Esophagus squamous epithelium (tissue), 5 donors: ENCODE results near the gene DCTN2. TPM values are rescaled to one million over a fixed set of nuclear protein-coding genes. Genes with fewer than 3 reads are reported as not detected.
"Not testable (repeated sequence)": the region's sequence is repeated elsewhere in the genome, so short reads cannot be mapped to it uniquely, and the experiment has no call there.

ENCODE experiments used
- DNase-seq: peaks from one replicate; lab custom pipeline; 2025; lab: John Stamatoyannopoulos, UW
- H3K27ac ChIP-seq, 4 donors: fragments of 200-600 bp; sonication (generic); one replicate each; pipeline ENCODE4 v1.5.1; 2016 to 2019; ENCODE audit warnings: mild to moderate bottlenecking in 1 of 4
- H3K27me3 ChIP-seq, 4 donors: fragments of 200-600 bp; sonication (generic); 1 replicate in 3 of 4; 2 replicates in 1 of 4; pipeline versions ENCODE4 v1.5.1 to v1.6.0; 2017 to 2021; ENCODE audit warnings: antibody characterized with exemption in 1 of 4
- H3K36me3 ChIP-seq, 3 donors: fragments of 200-600 bp; sonication (generic); one replicate each; pipeline ENCODE4 v1.5.1; 2016 to 2019
- H3K4me1 ChIP-seq, 3 donors: fragments of 200-600 bp; sonication (generic); one replicate each; pipeline ENCODE4 v1.5.1; 2017 to 2019
- H3K4me3 ChIP-seq, 4 donors: fragments of 200-600 bp; sonication (generic); 1 replicate in 3 of 4; 2 replicates in 1 of 4; pipeline ENCODE4 v1.5.1; 2016 to 2019; ENCODE audit warnings: mild to moderate bottlenecking in 2 of 4, moderate library complexity in 1 of 4
- H3K9me3 ChIP-seq, 3 donors: fragments of 200-600 bp; sonication (generic); one replicate each; pipeline ENCODE4 v1.5.1; 2016 to 2019
- POLR2A ChIP-seq, 4 donors: fragments of 450-650 bp; IDR thresholded peaks; one replicate each; pipeline ENCODE4 v1.6.1; 2017; ENCODE audit warnings: antibody characterized with exemption in 4 of 4, mild to moderate bottlenecking in 4 of 4, moderate library complexity in 3 of 4
- WGBS, 2 donors: methylation state at CpG; one replicate each; pipeline ENCODE4 v1.1.5; 2018; 5-methylcytosine and 5-hydroxymethylcytosine counted together
- intact Hi-C: fragments of 100-400 bp; cut with DNase I; formaldehyde crosslinking; loops from one replicate; pipeline ENCODE4 v1.15.0; 2022
- total RNA-seq, 4 donors: library from RNA; depleted of rRNA; stranded (reverse); fragments of >200 nt; gene quantifications; one replicate each; pipeline ENCODE4 v1.1.0, GENCODE V29; 2016
- TF ChIP-seq, protein P1 (sequence below), 6 experiments: fragments of 450-650 bp in 4 of 6; fragments of 200-600 bp in 2 of 6; sonication (generic) in 2 of 6; IDR thresholded peaks; one replicate each; pipeline ENCODE4 v1.5.1; 2016 to 2019; ENCODE audit warnings: antibody characterized with exemption in 6 of 6, mild to moderate bottlenecking in 4 of 6, moderate library complexity in 4 of 6
- donor health status: DM: yes; HTN: yes; CAD: no.

The DCTN2 gene
- total RNA-seq, 4 donors from 2014 or later = 122 to 175 (median 159) TPM

DNA sequence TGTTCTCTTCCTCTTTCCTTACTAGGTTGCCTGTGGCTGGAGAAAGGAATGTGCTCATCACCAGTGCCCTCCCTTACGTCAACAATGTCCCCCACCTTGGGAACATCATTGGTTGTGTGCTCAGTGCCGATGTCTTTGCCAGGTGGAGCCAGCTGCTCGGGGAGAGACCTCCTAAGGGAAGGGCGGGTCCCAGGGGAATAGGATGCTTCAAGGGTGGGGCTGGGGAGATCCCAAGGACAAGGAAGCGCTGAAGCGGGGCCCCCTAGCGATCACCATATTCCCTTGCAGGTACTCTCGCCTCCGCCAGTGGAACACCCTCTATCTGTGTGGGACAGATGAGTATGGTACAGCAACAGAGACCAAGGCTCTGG is 48.9 kb downstream of the DCTN2 start:
- Histone ChIP-seq H3K27ac (no peak overlapping the region), H3K9me3 (no peaks in the 10 kb centered on the region), H3K4me3 (no peak overlapping the region), H3K36me3 (peaks cover 28 to 90% (median 35%) of the 10 kb centered on the region in 3 donors), H3K27me3 (no peaks in the 10 kb centered on the region), H3K4me1 (no peaks in the 10 kb centered on the region)
- TF ChIP-seq POLR2A (IDR thresholded peaks at IDR 0.05) = no peak
- TF ChIP-seq, protein P1, sequence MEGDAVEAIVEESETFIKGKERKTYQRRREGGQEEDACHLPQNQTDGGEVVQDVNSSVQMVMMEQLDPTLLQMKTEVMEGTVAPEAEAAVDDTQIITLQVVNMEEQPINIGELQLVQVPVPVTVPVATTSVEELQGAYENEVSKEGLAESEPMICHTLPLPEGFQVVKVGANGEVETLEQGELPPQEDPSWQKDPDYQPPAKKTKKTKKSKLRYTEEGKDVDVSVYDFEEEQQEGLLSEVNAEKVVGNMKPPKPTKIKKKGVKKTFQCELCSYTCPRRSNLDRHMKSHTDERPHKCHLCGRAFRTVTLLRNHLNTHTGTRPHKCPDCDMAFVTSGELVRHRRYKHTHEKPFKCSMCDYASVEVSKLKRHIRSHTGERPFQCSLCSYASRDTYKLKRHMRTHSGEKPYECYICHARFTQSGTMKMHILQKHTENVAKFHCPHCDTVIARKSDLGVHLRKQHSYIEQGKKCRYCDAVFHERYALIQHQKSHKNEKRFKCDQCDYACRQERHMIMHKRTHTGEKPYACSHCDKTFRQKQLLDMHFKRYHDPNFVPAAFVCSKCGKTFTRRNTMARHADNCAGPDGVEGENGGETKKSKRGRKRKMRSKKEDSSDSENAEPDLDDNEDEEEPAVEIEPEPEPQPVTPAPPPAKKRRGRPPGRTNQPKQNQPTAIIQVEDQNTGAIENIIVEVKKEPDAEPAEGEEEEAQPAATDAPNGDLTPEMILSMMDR (IDR thresholded peaks at IDR 0.05) = no peak
- no peak for DNase-seq
- intact Hi-C loops = no loop called here
- WGBS, 2 donors = 89 to 98% methylated on average over 6 to 7 of the region's 9 CpGs

DNA sequence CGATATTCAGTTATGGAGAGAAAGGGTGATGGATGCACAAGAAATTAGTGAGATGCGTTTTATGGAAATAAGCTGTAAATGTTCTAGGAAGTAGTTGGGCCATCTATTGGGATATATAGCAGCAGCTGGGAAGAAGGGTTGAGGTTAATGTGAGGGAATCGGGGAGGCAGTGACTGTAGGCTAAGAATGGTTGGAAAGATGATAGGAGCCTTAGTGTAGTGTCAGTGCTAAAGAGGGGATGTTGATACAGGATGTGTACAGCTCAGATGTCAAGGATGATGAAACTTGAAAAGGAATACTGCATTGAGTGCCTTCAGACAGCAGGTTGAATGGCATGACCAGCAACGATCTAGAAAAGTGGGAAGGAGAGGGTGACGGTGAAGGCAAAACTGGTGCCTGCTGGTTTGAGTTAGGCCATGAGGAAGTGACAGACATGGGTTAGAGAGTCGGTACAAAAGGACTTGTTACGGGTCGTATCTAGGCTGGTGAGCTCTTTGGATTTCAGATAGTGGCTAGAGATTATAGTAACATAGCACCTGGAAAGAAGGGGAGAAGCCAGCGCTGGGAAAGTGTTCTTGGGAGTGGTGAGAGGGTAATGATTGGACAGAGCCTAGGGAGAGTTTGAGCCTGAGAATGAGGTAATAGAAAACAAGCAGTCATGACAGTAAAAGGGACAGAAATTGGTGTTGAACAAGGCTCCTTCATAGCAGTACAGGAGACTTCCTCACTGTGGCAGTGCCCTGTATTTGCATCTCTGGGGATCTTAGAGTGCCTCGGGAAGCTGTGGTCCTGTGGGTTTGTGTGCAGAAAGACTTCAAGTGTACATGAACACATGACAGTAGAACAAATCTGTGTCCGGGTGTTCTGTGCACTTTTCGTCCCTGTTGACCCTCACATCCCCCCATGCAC is 49.5 kb downstream of the DCTN2 start:
- TF ChIP-seq, protein P1 (IDR thresholded peaks at IDR 0.05) = no peak
- no peak for TF ChIP-seq POLR2A (IDR thresholded peaks at IDR 0.05)
- 89 to 94% methylated on average over 12 of the region's 12 CpGs for WGBS, 2 donors
- Histone ChIP-seq H3K9me3 (no peaks in the 10 kb centered on the region), H3K27me3 (no peaks in the 10 kb centered on the region), H3K4me1 (no peaks in the 10 kb centered on the region), H3K36me3 (peaks cover 28 to 89% (median 35%) of the 10 kb centered on the region in 3 donors), H3K4me3 (no peak overlapping the region), H3K27ac (no peak overlapping the region)
- intact Hi-C loops = no loop called here
- no peak for DNase-seq

DNA sequence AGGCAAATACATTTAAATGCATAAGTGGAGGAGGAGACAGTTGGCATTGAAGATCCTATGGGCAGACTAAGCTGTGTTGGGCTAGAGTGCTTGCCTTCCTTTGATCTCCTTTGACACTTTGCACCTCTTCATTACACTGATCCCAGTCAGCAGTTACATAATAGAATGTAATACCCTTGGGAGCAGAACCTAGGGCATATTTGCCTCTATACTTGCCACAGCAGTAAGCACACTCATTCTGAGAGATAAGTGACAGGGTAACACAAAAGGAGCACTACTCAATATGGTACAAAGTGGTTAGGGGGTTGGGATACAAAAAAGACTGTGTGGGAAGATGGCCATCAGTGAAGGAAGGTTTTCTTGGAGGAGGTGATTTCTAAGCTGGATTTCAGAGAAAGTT is 50.2 kb downstream of the DCTN2 start:
- Histone ChIP-seq H3K36me3 (peaks cover 28 to 89% (median 35%) of the 10 kb centered on the region in 3 donors), H3K4me1 (no peaks in the 10 kb centered on the region), H3K27me3 (no peaks in the 10 kb centered on the region), H3K27ac (no peak overlapping the region), H3K4me3 (no peak overlapping the region), H3K9me3 (no peaks in the 10 kb centered on the region)
- intact Hi-C loops = no loop called here
- no peak for DNase-seq
- TF ChIP-seq POLR2A (IDR thresholded peaks at IDR 0.05) = no peak
- TF ChIP-seq, protein P1 (IDR thresholded peaks at IDR 0.05) = no peak

DNA sequence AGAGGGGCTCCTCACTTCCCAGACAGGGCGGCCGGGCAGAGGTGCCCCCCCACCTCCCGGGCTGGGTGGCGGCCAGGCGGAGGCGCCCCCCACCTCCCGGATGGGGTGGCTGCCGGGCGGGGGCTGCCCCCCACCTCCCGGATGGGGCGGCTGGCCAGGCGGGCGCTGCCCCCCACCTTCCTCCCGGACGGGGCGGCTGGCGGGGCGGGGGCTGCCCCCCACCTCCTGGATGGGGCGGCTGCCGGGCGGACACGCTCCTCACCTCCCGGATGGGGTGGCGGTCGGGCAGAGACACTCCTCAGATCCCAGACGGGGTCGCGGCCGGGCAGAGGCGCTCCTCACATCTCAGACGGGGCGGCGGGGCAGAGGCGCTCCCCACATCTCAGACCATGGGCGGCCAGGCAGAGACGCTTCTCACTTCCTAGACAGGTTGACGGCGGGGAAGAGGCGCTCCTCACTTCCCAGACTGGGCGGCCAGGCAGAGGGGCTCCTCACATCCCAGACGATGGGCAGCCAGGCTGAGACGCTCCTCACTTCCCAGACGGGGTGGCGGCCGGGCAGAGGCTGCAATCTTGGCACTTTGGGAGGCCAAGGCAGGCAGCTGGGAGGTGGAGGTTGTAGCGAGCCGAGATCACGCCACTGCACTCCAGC is 51.8 kb downstream of the DCTN2 start:
- H3K36me3 ChIP-seq = peaks cover 20 to 89% (median 29%) of the 10 kb centered on the region in 3 donors

DNA sequence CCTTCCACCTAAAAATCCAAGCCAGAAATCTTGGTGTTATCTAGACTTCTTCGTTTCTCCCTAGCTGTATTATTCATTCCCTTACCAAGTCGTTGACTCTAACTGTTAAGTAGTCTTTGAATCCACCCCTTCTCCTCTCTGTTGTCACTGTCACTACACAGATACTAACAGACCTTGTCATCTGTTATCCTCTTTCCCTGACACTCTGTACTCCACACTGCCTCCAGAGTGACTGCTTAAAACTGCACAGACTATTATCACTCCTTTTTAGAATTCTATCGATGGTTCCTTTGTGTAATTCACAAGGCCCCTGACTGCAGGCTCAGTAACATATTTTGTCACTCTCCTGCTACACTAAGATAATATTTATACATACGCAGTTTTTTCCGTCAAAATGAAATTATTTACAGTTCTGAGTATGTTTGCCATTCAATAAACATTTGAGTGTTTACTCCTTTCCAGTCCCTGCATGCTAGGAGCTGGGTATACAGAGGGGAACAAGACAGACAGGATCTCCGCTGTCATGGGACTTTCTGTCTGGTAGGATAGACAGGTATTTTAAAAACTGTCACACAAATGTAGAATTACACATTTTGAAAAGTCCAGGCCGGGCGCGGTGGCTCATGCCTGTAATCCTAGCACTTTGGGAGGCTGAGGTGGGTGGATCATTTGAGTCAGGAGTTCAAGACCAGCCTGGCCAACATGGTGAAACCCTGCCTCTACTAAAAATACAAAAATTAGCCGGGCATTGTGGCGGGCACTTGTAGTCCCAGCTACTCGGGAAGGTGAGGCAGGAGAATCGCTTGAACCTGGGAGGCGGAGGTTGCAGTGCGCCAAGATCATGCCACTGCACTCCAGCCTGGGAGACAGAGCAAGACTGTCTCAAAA is 55.4 kb downstream of the DCTN2 start:
- no peaks in the 10 kb centered on the region for H3K27me3 ChIP-seq
- no peak for DNase-seq
- no peak for TF ChIP-seq POLR2A (IDR thresholded peaks at IDR 0.05)
- TF ChIP-seq, protein P1 (IDR thresholded peaks at IDR 0.05) = no peak
- intact Hi-C loops = no loop called here
- H3K27ac ChIP-seq = no peak overlapping the region
- H3K9me3 ChIP-seq = no peaks in the 10 kb centered on the region
- WGBS, 2 donors = 88 to 90% methylated on average over 13 to 14 of the region's 15 CpGs
- peaks cover 5 to 22% (median 10%) of the 10 kb centered on the region in 3 donors for H3K4me1 ChIP-seq
- H3K36me3 ChIP-seq = peaks cover 6 to 64% (median 11%) of the 10 kb centered on the region in 3 donors
- no peak overlapping the region for H3K4me3 ChIP-seq

More for the DNA sequence above, 51.8 kb downstream of the DCTN2 start:
- H3K9me3 ChIP-seq, H3K27ac ChIP-seq, intact Hi-C loops, DNase-seq, H3K4me3 ChIP-seq, H3K27me3 ChIP-seq, H3K4me1 ChIP-seq: not testable (repeated sequence)
- WGBS, 2 donors = no CpG with 5 or more reads among the region's 48 CpGs
